NB4 (cell line): ENCODE measurements around the gene MEX3D.

Experiments used
- MAX ChIP-seq: IDR thresholded peaks from 2 replicates; pipeline ENCODE4 v1.6.1; 2011; ENCODE audit warnings: low read depth, low read length
- MYC ChIP-seq: IDR thresholded peaks from 2 replicates; pipeline ENCODE4 v1.6.1; 2011; ENCODE audit warnings: low read depth, low read length
- POLR2A ChIP-seq: IDR thresholded peaks from 2 replicates; pipeline ENCODE4 v1.6.1; 2011; ENCODE audit warnings: mild to moderate bottlenecking; ENCODE audit not compliant: insufficient read length; ENCODE audit errors: extremely low read depth
- TF ChIP-seq, protein P1 (sequence below): IDR thresholded peaks from one replicate; pipeline ENCODE4 v1.5.1; 2012; ENCODE audit warnings: low read depth, low read length

GRCh38 chr19:1511318-1512317, 56.5 kb downstream of the MEX3D start:
- TF ChIP-seq, protein P1, sequence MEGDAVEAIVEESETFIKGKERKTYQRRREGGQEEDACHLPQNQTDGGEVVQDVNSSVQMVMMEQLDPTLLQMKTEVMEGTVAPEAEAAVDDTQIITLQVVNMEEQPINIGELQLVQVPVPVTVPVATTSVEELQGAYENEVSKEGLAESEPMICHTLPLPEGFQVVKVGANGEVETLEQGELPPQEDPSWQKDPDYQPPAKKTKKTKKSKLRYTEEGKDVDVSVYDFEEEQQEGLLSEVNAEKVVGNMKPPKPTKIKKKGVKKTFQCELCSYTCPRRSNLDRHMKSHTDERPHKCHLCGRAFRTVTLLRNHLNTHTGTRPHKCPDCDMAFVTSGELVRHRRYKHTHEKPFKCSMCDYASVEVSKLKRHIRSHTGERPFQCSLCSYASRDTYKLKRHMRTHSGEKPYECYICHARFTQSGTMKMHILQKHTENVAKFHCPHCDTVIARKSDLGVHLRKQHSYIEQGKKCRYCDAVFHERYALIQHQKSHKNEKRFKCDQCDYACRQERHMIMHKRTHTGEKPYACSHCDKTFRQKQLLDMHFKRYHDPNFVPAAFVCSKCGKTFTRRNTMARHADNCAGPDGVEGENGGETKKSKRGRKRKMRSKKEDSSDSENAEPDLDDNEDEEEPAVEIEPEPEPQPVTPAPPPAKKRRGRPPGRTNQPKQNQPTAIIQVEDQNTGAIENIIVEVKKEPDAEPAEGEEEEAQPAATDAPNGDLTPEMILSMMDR = no peak
- TF ChIP-seq POLR2A (no peak), MAX (no peak), MYC (no peak)
